ENCODE data around the gene SH3BGRL2.

DNA sequence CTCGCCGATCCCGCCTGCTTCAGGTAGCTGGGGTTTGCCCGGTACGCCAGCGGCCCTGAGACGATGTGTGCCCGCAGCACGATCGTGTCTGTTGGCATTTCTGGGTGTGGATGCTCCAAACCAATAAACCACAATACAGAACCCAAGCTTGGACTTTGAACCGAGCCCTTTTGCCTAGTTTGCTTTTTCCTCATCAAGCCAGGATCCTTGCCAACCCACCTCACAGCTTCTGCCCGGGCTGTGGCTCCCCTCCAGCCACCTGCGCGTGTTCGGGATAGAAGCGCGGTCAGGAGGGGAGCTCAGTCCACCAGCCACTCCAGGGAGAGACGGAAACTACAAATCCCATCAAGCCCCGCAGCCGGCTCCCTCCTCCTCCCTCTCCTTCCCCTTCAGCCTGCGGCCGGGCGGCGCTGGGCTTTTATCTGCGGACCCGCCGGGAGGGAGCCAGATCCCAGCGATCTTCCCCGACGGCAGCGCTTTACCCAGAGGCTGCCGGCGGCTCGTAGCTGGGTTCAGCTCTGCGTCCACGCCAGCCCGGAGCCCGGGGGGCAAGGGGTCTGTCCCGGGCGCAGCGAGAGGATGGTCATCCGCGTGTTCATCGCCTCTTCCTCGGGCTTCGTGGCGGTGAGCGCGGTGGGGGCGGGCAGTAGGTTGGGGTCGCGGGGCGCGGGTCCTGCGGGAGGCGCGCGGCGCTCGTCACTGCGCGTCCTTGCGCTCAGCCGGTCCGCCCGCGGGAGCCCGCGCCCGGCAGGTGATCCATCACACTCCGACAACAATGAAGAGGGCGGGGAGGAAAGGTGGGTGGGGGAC is at the start of gene SH3BGRL2:
- TF ChIP-seq EP300 (IDR thresholded peaks at IDR 0.05; ENCODE audit: borderline replicate concordance in 1 of 2, low read depth in 2 of 2, low read length in 2 of 2) (no peak), POLR2A (IDR thresholded peaks at IDR 0.05; ENCODE audit: control extremely low read depth in 1 of 2, low read depth in 2 of 2, low read length in 2 of 2) (peak in 1 of 2 experiments; percentile 87; a peak in 2 of 3 replicates), SP1 (IDR thresholded peaks at IDR 0.05; ENCODE audit: low read depth, low read length) (no peak)

Data from H1 (cell line).